ENCODE data around the gene CDH23.

CDH23 gene

DNA sequence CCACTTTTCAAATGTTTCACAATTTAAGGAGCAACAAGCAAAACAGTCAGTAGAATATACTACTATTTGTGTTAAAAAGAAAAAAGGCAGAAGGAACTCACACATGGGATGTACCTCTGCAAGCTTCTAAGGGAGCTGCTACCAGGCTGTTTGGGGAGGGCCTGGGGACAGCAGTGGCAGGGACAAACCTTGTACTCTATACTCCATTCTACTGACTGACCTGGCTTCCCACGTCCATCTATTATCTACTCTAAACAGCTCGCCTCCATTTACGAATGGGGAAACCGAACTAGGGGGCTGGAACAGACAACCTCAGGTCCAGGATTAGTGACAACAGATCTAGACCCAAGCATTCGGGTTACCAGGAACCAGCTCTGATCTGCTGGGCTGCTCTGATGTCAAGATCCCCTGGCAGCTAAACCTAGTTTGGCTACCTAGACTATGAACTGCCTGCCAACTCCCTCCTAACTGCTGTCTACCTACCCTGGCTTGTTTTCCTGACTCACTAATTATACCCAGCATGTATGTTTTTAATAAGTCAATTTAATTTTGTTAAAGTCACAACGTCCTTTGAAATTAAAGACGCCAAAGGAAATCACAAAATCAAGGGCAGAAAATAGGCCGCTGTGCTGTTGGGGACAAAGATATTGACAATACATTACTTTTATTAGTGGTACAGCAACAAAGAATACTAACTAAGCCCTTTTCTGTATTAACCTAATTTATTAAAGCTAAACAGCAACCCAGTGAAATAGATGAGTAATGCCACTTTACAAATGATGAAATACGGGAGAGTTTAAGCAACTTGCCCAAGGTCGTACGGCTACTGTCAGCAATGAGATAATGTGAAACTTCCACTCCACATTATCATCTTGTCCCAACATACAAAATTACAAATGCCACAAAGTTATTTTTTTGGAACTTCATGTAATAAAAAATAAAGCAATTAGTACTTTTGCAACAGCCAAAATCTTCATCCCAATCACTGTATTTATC lies 449.0 kb downstream of the CDH23 start:
- TF ChIP-seq, protein P1, sequence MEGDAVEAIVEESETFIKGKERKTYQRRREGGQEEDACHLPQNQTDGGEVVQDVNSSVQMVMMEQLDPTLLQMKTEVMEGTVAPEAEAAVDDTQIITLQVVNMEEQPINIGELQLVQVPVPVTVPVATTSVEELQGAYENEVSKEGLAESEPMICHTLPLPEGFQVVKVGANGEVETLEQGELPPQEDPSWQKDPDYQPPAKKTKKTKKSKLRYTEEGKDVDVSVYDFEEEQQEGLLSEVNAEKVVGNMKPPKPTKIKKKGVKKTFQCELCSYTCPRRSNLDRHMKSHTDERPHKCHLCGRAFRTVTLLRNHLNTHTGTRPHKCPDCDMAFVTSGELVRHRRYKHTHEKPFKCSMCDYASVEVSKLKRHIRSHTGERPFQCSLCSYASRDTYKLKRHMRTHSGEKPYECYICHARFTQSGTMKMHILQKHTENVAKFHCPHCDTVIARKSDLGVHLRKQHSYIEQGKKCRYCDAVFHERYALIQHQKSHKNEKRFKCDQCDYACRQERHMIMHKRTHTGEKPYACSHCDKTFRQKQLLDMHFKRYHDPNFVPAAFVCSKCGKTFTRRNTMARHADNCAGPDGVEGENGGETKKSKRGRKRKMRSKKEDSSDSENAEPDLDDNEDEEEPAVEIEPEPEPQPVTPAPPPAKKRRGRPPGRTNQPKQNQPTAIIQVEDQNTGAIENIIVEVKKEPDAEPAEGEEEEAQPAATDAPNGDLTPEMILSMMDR (conservative IDR thresholded peaks at IDR 0.05) = no peak
- no peak overlapping the region for H3K27ac ChIP-seq

DNA sequence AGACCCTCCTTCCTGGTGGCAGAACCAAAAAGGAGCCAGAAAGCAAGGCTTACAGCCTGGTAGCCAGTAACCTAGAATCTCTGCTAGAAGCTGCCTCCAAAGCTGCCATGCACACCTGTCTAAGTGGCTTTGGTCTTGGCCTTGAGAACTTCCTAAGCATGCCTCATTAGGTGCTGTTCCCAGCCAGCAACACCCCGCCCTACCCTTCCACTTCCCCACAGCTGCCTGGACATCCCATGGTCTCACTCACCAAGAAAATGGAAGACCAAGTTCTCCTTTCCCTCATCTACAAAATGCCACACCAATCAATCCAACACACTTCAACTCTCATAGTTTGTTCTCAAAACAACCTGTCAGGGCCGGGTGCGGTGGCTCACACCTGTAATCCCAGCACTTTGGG lies 450.1 kb downstream of the CDH23 start:
- H3K27ac ChIP-seq = no peak overlapping the region
- TF ChIP-seq, protein P1 (conservative IDR thresholded peaks at IDR 0.05) = no peak

DNA sequence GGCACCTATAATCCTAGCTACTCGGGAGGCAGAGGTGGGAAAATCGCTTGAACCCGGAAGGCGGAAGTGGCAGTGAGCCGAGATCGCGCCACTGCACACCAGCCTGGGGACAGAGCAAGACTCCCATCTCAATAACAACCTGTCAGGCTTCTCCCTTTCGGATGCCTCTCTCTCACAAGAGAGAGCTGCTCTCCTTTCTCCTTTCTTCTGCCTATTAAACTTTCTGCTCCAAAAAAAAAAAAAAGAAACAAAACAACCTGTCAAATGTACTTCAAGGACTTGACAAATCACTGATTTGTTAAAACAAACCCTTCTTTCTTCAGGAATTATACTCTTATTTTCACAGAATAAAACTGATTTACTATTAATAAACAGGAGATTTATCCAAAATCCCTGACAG lies 450.7 kb downstream of the CDH23 start:
- no peak overlapping the region for H3K27ac ChIP-seq
- TF ChIP-seq, protein P1 (conservative IDR thresholded peaks at IDR 0.05) = no peak

DNA sequence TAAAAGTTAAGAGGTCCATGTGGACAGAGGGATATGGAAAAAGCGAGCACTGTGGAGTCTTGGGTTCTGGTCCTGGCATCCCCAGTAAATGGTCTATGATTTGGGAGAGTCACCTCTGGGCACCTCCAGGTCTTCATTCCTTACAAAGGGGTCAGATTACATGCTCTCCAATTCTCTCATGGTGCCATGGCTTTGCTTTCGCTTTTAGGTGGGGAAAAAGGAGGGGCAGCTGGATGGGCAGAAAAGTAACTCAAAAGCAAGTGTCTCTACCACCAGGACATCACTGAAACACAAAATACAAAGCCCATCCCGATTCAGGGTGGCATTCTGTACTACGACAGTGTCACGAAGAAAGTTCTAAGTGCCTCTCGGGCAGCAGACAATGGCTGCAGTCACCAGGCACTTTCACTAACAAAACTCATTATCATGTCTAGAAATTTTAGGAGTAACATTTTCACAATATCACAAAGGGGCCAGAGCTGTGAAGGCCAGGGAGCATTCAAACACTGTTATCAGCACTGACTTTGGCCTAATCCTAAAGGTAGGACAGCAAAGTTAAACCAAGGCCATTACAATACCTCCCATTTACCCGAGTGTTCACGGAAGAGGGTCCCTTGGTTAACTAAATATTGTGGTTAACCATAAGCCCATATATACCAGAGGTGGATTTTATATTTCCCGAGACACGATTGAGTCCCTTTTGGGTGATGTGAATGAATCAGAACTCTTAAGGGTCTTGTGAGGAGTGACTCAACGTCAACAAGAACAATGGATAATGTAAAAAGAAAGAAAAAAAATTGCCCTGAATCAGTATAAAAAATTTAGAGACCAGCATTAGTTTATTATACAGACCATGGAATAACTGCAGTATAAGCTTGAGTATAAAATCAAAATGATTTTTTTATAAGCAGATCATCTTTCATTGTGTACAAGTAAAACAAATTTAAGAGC lies 451.9 kb downstream of the CDH23 start:
- TF ChIP-seq, protein P1 (conservative IDR thresholded peaks at IDR 0.05) = no peak
- no peak overlapping the region for H3K27ac ChIP-seq

DNA sequence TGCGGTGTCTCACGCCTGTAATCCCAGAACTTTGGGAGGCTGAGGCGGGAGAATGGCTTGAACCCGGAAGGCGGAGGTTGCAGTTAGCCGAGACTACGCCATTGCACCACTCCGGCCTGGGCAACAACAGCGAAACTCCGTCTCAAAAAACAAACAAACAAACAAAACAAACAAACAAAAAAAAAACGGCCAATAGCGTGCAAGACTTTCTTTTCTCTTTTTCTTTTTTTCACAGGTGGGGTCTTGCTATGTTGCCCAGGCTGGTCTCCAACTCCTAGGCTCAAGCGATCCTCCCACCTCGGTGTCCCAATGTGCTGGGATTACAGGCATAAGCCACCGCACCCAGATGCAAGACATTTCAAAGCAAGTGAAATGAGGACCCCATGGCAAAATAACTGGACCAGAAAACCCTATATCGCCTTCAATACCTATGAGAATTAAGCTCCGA lies 452.8 kb downstream of the CDH23 start:
- H3K27ac ChIP-seq = peak overlapping the region; percentile 93; the same call in 1 of the 2 replicates
- TF ChIP-seq, protein P1 (conservative IDR thresholded peaks at IDR 0.05) = no peak

DNA sequence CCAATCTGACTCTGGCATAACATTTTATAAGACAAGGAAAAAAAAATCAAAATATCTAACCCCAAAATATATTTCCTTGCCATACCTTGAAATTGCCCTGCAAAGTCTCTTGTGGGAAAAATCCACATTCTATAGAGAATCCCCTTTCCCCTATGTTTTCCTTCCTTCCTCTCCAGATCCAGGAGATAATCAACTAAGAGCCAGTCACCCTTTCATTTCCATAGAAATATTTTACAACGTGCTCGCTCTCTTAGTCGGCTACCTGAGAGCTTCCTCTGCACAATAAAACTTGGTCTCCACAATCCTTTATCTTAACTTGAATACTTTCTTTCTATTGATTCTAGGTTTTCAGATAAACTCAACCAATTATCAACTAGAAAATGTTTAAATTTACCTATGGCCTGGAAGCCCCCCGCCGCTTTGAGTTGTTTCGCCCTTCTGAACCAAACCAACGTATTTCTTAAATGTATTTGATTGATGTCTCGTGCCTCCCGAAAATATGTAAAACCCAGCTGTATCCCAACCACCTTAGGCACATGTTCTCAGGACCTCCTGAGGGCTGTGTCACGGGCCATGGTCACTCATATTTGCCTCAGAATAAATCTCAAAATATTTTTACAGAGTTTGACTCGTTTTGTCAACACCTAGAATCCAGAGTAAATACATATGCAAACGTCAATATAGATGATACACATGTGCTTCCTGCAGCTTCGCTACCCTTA lies 453.5 kb downstream of the CDH23 start:
- peak overlapping the region; percentile 93 for H3K27ac ChIP-seq
- TF ChIP-seq, protein P1 (conservative IDR thresholded peaks at IDR 0.05) = no peak

Data from VCaP (cell line).